Neural cell (in vitro differentiated cells): ENCODE measurements around the gene LCP1.

ENCODE experiments used
- EP300 ChIP-seq: fragments of 450-650 bp; conservative IDR thresholded peaks from 2 replicates; pipeline ENCODE4 v1.6.1; 2014; ENCODE audit warnings: antibody characterized with exemption, mild to moderate bottlenecking, moderate library complexity; ENCODE audit not compliant: poor library complexity, severe bottlenecking
- REST ChIP-seq: IDR thresholded peaks from 2 replicates; pipeline ENCODE4 v1.6.1; 2012; ENCODE audit warnings: borderline replicate concordance

DNA sequence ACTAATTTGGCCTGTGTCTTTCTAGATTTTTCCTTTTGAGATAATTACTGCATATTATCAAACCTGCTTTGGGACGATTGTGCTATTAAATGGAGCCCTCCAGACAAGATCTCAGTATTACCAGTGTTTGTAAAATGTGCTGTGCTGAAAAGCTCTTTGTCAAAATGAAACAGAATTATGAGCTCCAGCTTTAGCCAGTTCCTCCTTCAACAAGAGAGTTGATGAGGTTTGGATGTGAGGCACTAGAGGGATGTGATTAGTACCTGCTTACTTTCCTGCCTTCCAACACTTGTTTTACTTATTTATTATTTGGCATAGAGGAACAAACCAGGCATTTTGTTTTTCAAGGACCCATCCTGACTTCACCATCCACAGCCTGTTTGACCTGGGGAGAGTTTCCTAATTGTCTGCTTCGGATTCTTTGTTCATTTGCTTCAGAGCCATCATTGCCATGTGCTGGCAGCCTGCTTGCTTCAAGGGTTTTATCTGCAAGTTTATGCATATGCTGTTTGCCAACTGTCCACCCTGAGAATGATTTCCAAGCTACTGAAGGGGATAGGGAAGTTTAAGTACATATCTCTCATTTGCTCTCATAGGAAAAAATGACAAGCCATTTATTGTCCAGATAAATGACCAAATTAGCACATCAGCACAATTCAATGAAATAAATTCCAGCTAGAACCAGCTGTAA is 44.2 kb downstream of the LCP1 start:
- TF ChIP-seq REST (no peak), EP300 (no peak)
